SK-N-SH (cell line): ENCODE data around the gene TRIM15. TPM values are rescaled to one million over a fixed set of nuclear protein-coding genes. Genes with fewer than 3 reads are reported as not detected.

Source experiments
- CTCF ChIA-PET: fragments of 300-600, 350-600 bp; formaldehyde crosslinking; extraction: SDS; loops from one replicate; lab custom pipeline; 2021; lab: Yijun Ruan, JAX
- POLR2A ChIA-PET: fragments of 350-600 bp; sonication (Branson Sonifier 250); formaldehyde crosslinking; extraction: SDS; loops from one replicate; lab custom pipeline; 2020; ENCODE audit warnings: antibody characterized with exemption, inconsistent platforms; lab: Yijun Ruan, JAX
- DNase-seq: peaks from one replicate; pipeline ENCODE4 v3.0.0; 2012
- H2AFZ ChIP-seq: fragments of 200-600 bp; sonication (generic); 2 replicates; pipeline ENCODE4 v1.8.1; 2016; ENCODE audit warnings: antibody characterized with exemption, mild to moderate bottlenecking, low read depth
- H3F3A ChIP-seq: fragments of 200-600 bp; sonication (generic); replicated peaks from 2 replicates; pipeline ENCODE3; 2016; ENCODE audit warnings: antibody characterized with exemption, mild to moderate bottlenecking; ENCODE audit not compliant: insufficient read depth
- H3K27ac ChIP-seq, 2 experiments: fragments of 200-500 bp in 1 of 2; fragments of 200-600 bp in 1 of 2; sonication (Bioruptor generic) in 1 of 2; sonication (generic), shearing (Covaris generic) in 1 of 2; 2 replicates each; pipeline versions ENCODE4 v1.5.1 to v1.6.1; 2014 to 2016; ENCODE audit warnings: low read depth in 2 of 2, inconsistent platforms in 1 of 2, low read length in 1 of 2, mild to moderate bottlenecking in 1 of 2, mixed read lengths in 1 of 2
- H3K27me3 ChIP-seq: fragments of 200-600 bp; sonication (generic), shearing (Covaris generic); 2 replicates; pipeline ENCODE4 v1.6.1; 2016; ENCODE audit warnings: mixed run types; ENCODE audit not compliant: insufficient read depth
- H3K36me3 ChIP-seq, 2 experiments: fragments of 200-500 bp in 1 of 2; fragments of 200-600 bp in 1 of 2; sonication (Bioruptor generic) in 1 of 2; sonication (generic) in 1 of 2; replicated peaks in 1 of 2; 2 replicates each; pipeline versions ENCODE3 to v1.5.1; 2014 to 2016; ENCODE audit warnings: low read length in 1 of 2, mild to moderate bottlenecking in 1 of 2; ENCODE audit not compliant: insufficient read depth in 2 of 2, control insufficient read depth in 1 of 2
- H3K4me1 ChIP-seq, 2 experiments: fragments of 200-500 bp in 1 of 2; fragments of 200-600 bp in 1 of 2; sonication (Bioruptor generic) in 1 of 2; sonication (generic), shearing (Covaris generic) in 1 of 2; 2 replicates each; pipeline versions ENCODE4 v1.5.1 to v1.6.1; 2014 to 2016; ENCODE audit warnings: low read depth in 1 of 2, low read length in 1 of 2, mixed run types in 1 of 2; ENCODE audit not compliant: insufficient read depth in 2 of 2, control insufficient read depth in 1 of 2
- H3K4me2 ChIP-seq: fragments of 200-600 bp; sonication (generic), shearing (Covaris generic); 2 replicates; pipeline ENCODE4 v1.6.1; 2017; ENCODE audit warnings: mixed run types
- H3K4me3 ChIP-seq, 2 experiments: fragments of 200-500 bp in 1 of 2; fragments of 200-600 bp in 1 of 2; sonication (Bioruptor generic) in 1 of 2; sonication (generic), shearing (Covaris generic) in 1 of 2; 2 replicates each; pipeline versions ENCODE4 v1.5.1 to v1.8.1; 2014 to 2016; ENCODE audit warnings: low read depth in 2 of 2, inconsistent platforms in 1 of 2, low read length in 1 of 2, mild to moderate bottlenecking in 1 of 2, mixed read lengths in 1 of 2, moderate library complexity in 1 of 2
- H3K79me2 ChIP-seq: fragments of 200-600 bp; sonication (generic); 2 replicates; pipeline ENCODE4 v1.8.1; 2017; ENCODE audit warnings: mild to moderate bottlenecking; ENCODE audit not compliant: insufficient read depth
- H3K9ac ChIP-seq: fragments of 200-600 bp; sonication (generic); 2 replicates; pipeline ENCODE4 v1.6.1; 2017; ENCODE audit warnings: mixed run types
- H3K9me2 ChIP-seq: fragments of 200-600 bp; sonication (generic); 2 replicates; pipeline ENCODE4 v1.6.1; 2017; ENCODE audit warnings: mixed run types
- H3K9me3 ChIP-seq: fragments of 200-600 bp; sonication (generic); 2 replicates; pipeline ENCODE4 v1.6.1; 2017; ENCODE audit warnings: mixed run types, mild to moderate bottlenecking, moderate library complexity
- H4K20me1 ChIP-seq: fragments of 200-600 bp; sonication (generic); 2 replicates; pipeline ENCODE4 v1.6.1; 2017; ENCODE audit warnings: mild to moderate bottlenecking, mixed run types; ENCODE audit not compliant: insufficient read depth
- CHD2 ChIP-seq: fragments of 150-350 bp; IDR thresholded peaks from 2 replicates; pipeline ENCODE4 v1.6.1; 2018; ENCODE audit warnings: low read length; ENCODE audit not compliant: partially characterized antibody
- EZH2phosphoT487 ChIP-seq: fragments of 200-600 bp; sonication (generic); IDR thresholded peaks from 2 replicates; pipeline ENCODE4 v1.6.1; 2017; ENCODE audit warnings: low read depth, mixed run types, mild to moderate bottlenecking, antibody characterized with exemption, moderate library complexity, borderline replicate concordance
- FOSL2 ChIP-seq: IDR thresholded peaks from 2 replicates; pipeline ENCODE4 v1.4.0; 2012; ENCODE audit warnings: low read depth, mild to moderate bottlenecking, moderate library complexity, borderline replicate concordance
- FOXJ3 ChIP-seq: sonication (generic); formaldehyde crosslinking; IDR thresholded peaks from 2 replicates; pipeline ENCODE4 v1.5.1; 2020; ENCODE audit warnings: mild to moderate bottlenecking, missing genetic modification reagents
- FOXM1 ChIP-seq: IDR thresholded peaks from 2 replicates; pipeline ENCODE4 v1.4.0; 2012; ENCODE audit warnings: low read depth, mild to moderate bottlenecking
- GATA2 ChIP-seq: sonication (generic); formaldehyde crosslinking; IDR thresholded peaks from 2 replicates; pipeline ENCODE4 v1.5.0; 2020; ENCODE audit warnings: mild to moderate bottlenecking, missing genetic modification reagents
- MEF2A ChIP-seq: IDR thresholded peaks from 2 replicates; pipeline ENCODE4 v1.4.0; 2012; ENCODE audit warnings: low read depth, borderline replicate concordance
- MXI1 ChIP-seq: IDR thresholded peaks from 2 replicates; pipeline ENCODE4 v1.6.1; 2012; ENCODE audit warnings: mild to moderate bottlenecking, low read depth, low read length, improper control_type of control experiment
- RAD21 ChIP-seq: IDR thresholded peaks from 2 replicates; pipeline ENCODE4 v1.6.1; 2012; ENCODE audit warnings: mild to moderate bottlenecking, low read length
- RCOR1 ChIP-seq: fragments of 150-350 bp; IDR thresholded peaks from 2 replicates; pipeline ENCODE4 v1.6.1; 2017; ENCODE audit warnings: antibody characterized with exemption, low read length
- REST ChIP-seq: IDR thresholded peaks from 2 replicates; pipeline ENCODE4 v1.6.1; 2012; ENCODE audit warnings: mild to moderate bottlenecking, low read depth, low read length, moderate library complexity
- RFX5 ChIP-seq: IDR thresholded peaks from 2 replicates; pipeline ENCODE4 v1.6.1; 2012; ENCODE audit warnings: mild to moderate bottlenecking, improper control_type of control experiment, low read length
- RXRA ChIP-seq: IDR thresholded peaks from 2 replicates; pipeline ENCODE4 v1.4.0; 2012; ENCODE audit warnings: low read depth, mild to moderate bottlenecking, borderline replicate concordance
- SMC3 ChIP-seq: IDR thresholded peaks from 2 replicates; pipeline ENCODE4 v1.6.1; 2012; ENCODE audit warnings: low read depth, low read length, improper control_type of control experiment
- TCF12 ChIP-seq: IDR thresholded peaks from 2 replicates; pipeline ENCODE4 v1.4.0; 2012
- YY1 ChIP-seq: IDR thresholded peaks from 2 replicates; pipeline ENCODE4 v1.4.0; 2012; ENCODE audit warnings: low read depth, mild to moderate bottlenecking
- WGBS: methylation state at CpG from one replicate; pipeline ENCODE4 v1.1.6; 2017; ENCODE audit warnings: low lambda C conversion rate; 5-methylcytosine and 5-hydroxymethylcytosine counted together
- polyA plus RNA-seq, 3 experiments: library from polyadenylated mRNA; depleted of rRNA; stranded (reverse); fragments of >200 nt; gene quantifications; 2 replicates each; pipeline ENCODE4 v1.2.3, GENCODE V29; 2012
- TF ChIP-seq, protein P1 (sequence below): IDR thresholded peaks from 2 replicates; pipeline ENCODE4 v1.4.0; 2012; ENCODE audit warnings: low read depth, borderline replicate concordance
- TF ChIP-seq, protein P2 (sequence below): IDR thresholded peaks from 2 replicates; pipeline ENCODE4; 2012

The TRIM15 gene
- polyA plus RNA-seq, 1 of the 3 experiments (the other 2 are of a cell fraction), result not detected

DNA sequence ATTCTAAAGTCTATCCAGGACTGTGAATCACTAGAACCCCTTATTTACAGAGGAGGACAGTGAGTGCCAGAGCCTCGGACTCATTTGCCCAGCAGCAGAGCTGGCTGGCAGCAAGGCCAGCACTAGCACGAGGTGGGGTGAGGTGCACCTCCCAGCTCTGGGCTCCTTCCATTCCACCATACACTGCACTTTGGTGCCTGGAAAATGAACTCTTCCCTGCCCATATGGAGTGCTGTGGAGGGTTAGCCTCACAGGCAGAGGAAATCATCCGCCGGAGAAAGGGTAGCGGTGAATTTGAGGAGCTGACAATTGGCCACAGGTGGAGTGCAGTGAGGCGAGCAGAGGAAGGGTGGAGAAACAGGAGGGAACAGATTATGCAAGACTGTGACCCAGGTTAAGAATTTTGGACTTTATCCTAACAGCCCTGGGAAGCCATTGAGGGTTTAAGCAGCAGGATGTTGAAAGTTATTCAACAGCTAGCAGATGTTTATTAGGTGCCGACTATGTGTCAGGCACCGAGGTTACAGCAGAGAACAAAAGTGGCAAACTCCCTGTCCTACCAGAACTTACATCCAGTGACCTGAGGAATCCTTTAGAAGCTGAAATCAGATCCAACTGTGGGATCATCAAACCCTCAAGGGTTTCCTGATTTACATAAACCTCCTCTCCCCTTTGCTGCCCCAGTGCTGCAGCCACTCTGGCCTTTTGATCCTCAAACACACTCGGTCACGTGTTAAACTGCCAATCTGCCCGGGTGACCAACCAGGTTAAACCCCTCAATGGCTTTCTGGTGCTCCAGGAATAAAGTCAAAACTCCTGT, 43.7 kb downstream of the TRIM15 start:
- no peaks in the 10 kb centered on the region for H3K27me3 ChIP-seq
- peaks cover 86% of the 10 kb centered on the region for H3K79me2 ChIP-seq
- no peak overlapping the region for H3K27ac ChIP-seq
- no peak overlapping the region for H3K4me3 ChIP-seq
- 90% methylated on average over 11 of the region's 11 CpGs for WGBS
- H3K9me2 ChIP-seq, result no peaks in the 10 kb centered on the region
- no peak for DNase-seq
- no peak overlapping the region for H3K4me2 ChIP-seq
- no peaks in the 10 kb centered on the region for H3F3A ChIP-seq
- no peak overlapping the region for H2AFZ ChIP-seq
- H3K36me3 ChIP-seq, result peaks cover 0 to 4% of the 10 kb centered on the region in 2 experiments
- H4K20me1 ChIP-seq, result peaks cover 43% of the 10 kb centered on the region
- TF ChIP-seq FOSL2 (no peak), SMC3 (no peak), RXRA (no peak), GATA2 (no peak), RAD21 (no peak), FOXM1 (no peak), EZH2phosphoT487 (no peak), MEF2A (no peak), TCF12 (no peak), RCOR1 (no peak), RFX5 (no peak)
- TF ChIP-seq, protein P1, sequence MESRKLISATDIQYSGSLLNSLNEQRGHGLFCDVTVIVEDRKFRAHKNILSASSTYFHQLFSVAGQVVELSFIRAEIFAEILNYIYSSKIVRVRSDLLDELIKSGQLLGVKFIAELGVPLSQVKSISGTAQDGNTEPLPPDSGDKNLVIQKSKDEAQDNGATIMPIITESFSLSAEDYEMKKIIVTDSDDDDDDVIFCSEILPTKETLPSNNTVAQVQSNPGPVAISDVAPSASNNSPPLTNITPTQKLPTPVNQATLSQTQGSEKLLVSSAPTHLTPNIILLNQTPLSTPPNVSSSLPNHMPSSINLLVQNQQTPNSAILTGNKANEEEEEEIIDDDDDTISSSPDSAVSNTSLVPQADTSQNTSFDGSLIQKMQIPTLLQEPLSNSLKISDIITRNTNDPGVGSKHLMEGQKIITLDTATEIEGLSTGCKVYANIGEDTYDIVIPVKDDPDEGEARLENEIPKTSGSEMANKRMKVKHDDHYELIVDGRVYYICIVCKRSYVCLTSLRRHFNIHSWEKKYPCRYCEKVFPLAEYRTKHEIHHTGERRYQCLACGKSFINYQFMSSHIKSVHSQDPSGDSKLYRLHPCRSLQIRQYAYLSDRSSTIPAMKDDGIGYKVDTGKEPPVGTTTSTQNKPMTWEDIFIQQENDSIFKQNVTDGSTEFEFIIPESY, result no peak
- peaks cover 9 to 16% of the 10 kb centered on the region in 2 experiments; a peak in 3 of 4 replicates for H3K4me1 ChIP-seq
- POLR2A ChIA-PET, result interaction anchor here (1.5 kb wide), 1 partner anchor 11 kb away, joined by 3 read pairs; no protein-coding TSS in a partner anchor
- no peaks in the 10 kb centered on the region for H3K9me3 ChIP-seq
- CTCF ChIA-PET, result interaction anchor here (0.6 to 2.5 kb wide), 3 partner anchors 13 to 1450 kb away, joined by 3 to 13 read pairs (median 3); no protein-coding TSS in a partner anchor
- no peak overlapping the region for H3K9ac ChIP-seq

GRCh38 chr6:30207619-30208295, 44.4 kb downstream of the TRIM15 start:
- Histone ChIP-seq H3K4me3 (no peak overlapping the region), H3F3A (no peaks in the 10 kb centered on the region), H3K9ac (no peak overlapping the region), H3K27ac (no peak overlapping the region), H4K20me1 (peaks cover 43% of the 10 kb centered on the region), H3K36me3 (no peaks in the 10 kb centered on the region), H3K9me2 (no peaks in the 10 kb centered on the region), H3K9me3 (no peaks in the 10 kb centered on the region), H3K27me3 (no peaks in the 10 kb centered on the region), H3K79me2 (peaks cover 89% of the 10 kb centered on the region), H3K4me1 (peaks cover 10 to 20% of the 10 kb centered on the region in 2 experiments; a peak in 3 of 4 replicates), H3K4me2 (no peak overlapping the region), H2AFZ (no peak overlapping the region)
- ChIA-PET POLR2A (interaction anchor here (1.5 kb wide), 1 partner anchor 12 kb away, joined by 3 read pairs; no protein-coding TSS in a partner anchor), CTCF (interaction anchor here (1.1 to 2.5 kb wide), 3 partner anchors 12 to 584 kb away, joined by 3 to 13 read pairs (median 3); no protein-coding TSS in a partner anchor)
- DNase-seq, result no peak
- 98% methylated on average over 4 of the region's 4 CpGs for WGBS
- TF ChIP-seq RAD21 (no peak), FOXM1 (no peak), TCF12 (no peak), MXI1 (no peak), REST (no peak), YY1 (no peak), FOXJ3 (CRISPR knock-in tag) (no peak), CHD2 (no peak)
- TF ChIP-seq, protein P2, sequence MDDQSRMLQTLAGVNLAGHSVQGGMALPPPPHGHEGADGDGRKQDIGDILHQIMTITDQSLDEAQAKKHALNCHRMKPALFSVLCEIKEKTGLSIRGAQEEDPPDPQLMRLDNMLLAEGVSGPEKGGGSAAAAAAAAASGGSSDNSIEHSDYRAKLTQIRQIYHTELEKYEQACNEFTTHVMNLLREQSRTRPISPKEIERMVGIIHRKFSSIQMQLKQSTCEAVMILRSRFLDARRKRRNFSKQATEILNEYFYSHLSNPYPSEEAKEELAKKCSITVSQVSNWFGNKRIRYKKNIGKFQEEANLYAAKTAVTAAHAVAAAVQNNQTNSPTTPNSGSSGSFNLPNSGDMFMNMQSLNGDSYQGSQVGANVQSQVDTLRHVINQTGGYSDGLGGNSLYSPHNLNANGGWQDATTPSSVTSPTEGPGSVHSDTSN, result no peak
